MCF 10A (cell line): ENCODE results near the gene RPS24. TPM values are rescaled to one million over a fixed set of nuclear protein-coding genes. Genes with fewer than 3 reads are reported as not detected.
"Not testable (repeated sequence)": the region's sequence is repeated elsewhere in the genome, so short reads cannot be mapped to it uniquely, and the experiment has no call there.

Experiments
- BruUV-seq: library from RNA; stranded (reverse); fragments of 400-500 nt; replicated peaks from 2 replicates; lab custom pipeline; 2021; lab: Mats Ljungman, UMichigan
- CTCF ChIA-PET: fragments of 300-600 bp; sonication (Branson Sonifier 250); formaldehyde crosslinking; extraction: SDS; loops from one replicate; lab custom pipeline; 2021; ENCODE audit warnings: antibody characterized with exemption, inconsistent platforms; lab: Yijun Ruan, JAX
- POLR2A ChIA-PET: fragments of 300-600, 350-650 bp; sonication (Branson Sonifier 250); formaldehyde crosslinking; extraction: SDS; loops from one replicate; lab custom pipeline; 2020; ENCODE audit warnings: antibody characterized with exemption, inconsistent platforms; lab: Yijun Ruan, JAX
- DNase-seq: peaks from one replicate; pipeline ENCODE4 v3.0.0-alpha.2; 2018; ENCODE audit not compliant: unreplicated experiment
- H3K27ac Mint-ChIP-seq: one replicate; pipeline ENCODE4 v1.8.0; 2022; ENCODE audit warnings: mild to moderate bottlenecking, low read depth, mixed read lengths; ENCODE audit not compliant: unreplicated experiment
- H3K27me3 Mint-ChIP-seq: one replicate; pipeline ENCODE4 v1.8.0; 2022; ENCODE audit warnings: mixed read lengths; ENCODE audit not compliant: insufficient read depth, unreplicated experiment
- H3K36me3 Mint-ChIP-seq: one replicate; pipeline ENCODE4 v1.8.0; 2022; ENCODE audit warnings: mild to moderate bottlenecking, moderate library complexity, mixed read lengths; ENCODE audit not compliant: insufficient read depth, unreplicated experiment
- H3K4me1 Mint-ChIP-seq: one replicate; pipeline ENCODE4 v1.8.0; 2022; ENCODE audit warnings: mixed read lengths; ENCODE audit not compliant: insufficient read depth, unreplicated experiment
- H3K4me3 Mint-ChIP-seq: one replicate; pipeline ENCODE4 v1.8.0; 2022; ENCODE audit warnings: mild to moderate bottlenecking, moderate library complexity, mixed read lengths; ENCODE audit not compliant: unreplicated experiment
- H3K9me3 Mint-ChIP-seq: one replicate; pipeline ENCODE4 v1.8.0; 2022; ENCODE audit warnings: mixed read lengths; ENCODE audit not compliant: unreplicated experiment
- intact Hi-C: fragments of 100-400 bp; cut with micrococcal nuclease; formaldehyde crosslinking; loops from 2 replicates; pipeline ENCODE4 v1.14.1; 2022
- total RNA-seq: library from RNA; stranded (reverse); gene quantifications from 2 replicates; pipeline ENCODE4 v1.2.3, GENCODE V29; 2022
- TF ChIP-seq, protein P1 (sequence below): fragments of 200-600 bp; IDR thresholded peaks from one replicate; pipeline ENCODE4 v1.8.0; 2022; ENCODE audit warnings: antibody characterized with exemption, mild to moderate bottlenecking; ENCODE audit not compliant: unreplicated experiment

The RPS24 gene
- total RNA-seq, 1 experiment from 2014 or later = 2,288 TPM

DNA sequence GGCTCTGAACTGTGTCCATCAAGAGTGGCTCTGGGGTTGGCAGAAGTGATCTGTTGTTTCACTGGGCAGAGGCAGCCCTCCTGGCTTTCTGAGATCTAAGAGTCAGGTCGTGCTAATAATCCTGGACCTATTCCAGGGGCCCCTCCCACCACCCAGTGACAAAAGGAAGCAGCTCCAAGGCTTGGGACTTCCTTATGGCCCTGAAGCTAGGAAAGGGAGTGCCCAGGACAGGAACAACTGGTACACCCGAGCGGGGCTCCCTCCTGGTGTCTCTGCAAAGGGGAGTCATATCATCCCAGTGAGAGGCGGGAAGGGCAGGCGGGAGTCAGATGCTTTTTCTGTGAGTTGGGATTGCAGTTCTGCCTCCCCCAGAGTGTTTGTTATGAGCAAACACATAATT, 32.3 kb downstream of the RPS24 start:
- no peaks in the 10 kb centered on the region for H3K4me1 Mint-ChIP-seq
- H3K9me3 Mint-ChIP-seq = no peaks in the 10 kb centered on the region
- ChIA-PET POLR2A (interaction anchor here (0.6 kb wide), 1 partner anchor 32 kb away, joined by 3 read pairs; no protein-coding TSS in a partner anchor), CTCF (interaction anchor here (0.8 kb wide), 1 partner anchor 19 kb away, joined by 3 read pairs; no protein-coding TSS in a partner anchor)
- DNase-seq = no peak
- peaks cover 26% of the 10 kb centered on the region for H3K27me3 Mint-ChIP-seq
- no TSS peak for BruUV-seq
- H3K27ac Mint-ChIP-seq = no peak overlapping the region
- no peak overlapping the region for H3K4me3 Mint-ChIP-seq
- no peaks in the 10 kb centered on the region for H3K36me3 Mint-ChIP-seq
- TF ChIP-seq, protein P1, sequence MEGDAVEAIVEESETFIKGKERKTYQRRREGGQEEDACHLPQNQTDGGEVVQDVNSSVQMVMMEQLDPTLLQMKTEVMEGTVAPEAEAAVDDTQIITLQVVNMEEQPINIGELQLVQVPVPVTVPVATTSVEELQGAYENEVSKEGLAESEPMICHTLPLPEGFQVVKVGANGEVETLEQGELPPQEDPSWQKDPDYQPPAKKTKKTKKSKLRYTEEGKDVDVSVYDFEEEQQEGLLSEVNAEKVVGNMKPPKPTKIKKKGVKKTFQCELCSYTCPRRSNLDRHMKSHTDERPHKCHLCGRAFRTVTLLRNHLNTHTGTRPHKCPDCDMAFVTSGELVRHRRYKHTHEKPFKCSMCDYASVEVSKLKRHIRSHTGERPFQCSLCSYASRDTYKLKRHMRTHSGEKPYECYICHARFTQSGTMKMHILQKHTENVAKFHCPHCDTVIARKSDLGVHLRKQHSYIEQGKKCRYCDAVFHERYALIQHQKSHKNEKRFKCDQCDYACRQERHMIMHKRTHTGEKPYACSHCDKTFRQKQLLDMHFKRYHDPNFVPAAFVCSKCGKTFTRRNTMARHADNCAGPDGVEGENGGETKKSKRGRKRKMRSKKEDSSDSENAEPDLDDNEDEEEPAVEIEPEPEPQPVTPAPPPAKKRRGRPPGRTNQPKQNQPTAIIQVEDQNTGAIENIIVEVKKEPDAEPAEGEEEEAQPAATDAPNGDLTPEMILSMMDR = no peak
- intact Hi-C loops = no loop called here

DNA sequence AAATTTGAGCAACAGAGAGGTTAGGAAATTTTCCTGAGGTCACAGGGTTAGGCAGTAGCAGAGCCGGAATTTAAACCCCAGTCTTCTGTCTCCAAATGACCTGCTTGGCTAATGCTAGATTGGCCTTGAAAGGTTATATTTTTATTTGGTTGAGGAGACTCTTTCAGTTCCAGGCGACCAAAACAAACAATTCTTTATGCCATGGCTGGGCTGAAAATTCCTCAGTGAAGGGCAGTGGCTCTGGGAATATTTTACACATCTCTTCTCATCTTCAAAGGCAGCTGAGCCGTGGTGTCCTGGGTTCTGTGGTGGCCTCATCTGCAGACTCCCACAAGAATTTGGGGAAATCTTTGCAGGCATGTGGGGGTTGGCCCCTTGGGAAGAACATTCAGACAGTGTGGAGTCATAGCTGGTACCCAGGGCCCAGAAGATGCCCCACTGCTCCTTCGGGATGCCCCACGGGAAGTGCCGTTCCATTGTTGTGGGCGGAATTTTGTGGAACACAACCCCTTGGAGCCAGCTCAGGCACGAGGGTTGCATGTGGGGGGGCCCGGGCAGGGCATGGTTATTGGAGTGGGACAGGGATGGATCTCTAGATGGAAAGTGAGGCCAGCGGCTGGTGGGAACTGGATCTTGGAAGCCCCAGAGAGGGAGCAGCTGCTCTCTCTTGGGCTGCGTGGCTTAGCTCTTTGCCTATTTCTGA, 33.2 kb downstream of the RPS24 start:
- TF ChIP-seq, protein P1 = no peak
- intact Hi-C loops = no loop called here
- no peak overlapping the region for H3K27ac Mint-ChIP-seq
- peaks cover 19% of the 10 kb centered on the region for H3K27me3 Mint-ChIP-seq
- no peaks in the 10 kb centered on the region for H3K36me3 Mint-ChIP-seq
- ChIA-PET POLR2A (no interaction called here), CTCF (interaction anchor here (0.8 kb wide), 1 partner anchor 19 kb away, joined by 3 read pairs; no protein-coding TSS in a partner anchor)
- no peaks in the 10 kb centered on the region for H3K4me1 Mint-ChIP-seq
- no peak overlapping the region for H3K4me3 Mint-ChIP-seq
- no TSS peak for BruUV-seq
- no peak for DNase-seq
- no peaks in the 10 kb centered on the region for H3K9me3 Mint-ChIP-seq

DNA sequence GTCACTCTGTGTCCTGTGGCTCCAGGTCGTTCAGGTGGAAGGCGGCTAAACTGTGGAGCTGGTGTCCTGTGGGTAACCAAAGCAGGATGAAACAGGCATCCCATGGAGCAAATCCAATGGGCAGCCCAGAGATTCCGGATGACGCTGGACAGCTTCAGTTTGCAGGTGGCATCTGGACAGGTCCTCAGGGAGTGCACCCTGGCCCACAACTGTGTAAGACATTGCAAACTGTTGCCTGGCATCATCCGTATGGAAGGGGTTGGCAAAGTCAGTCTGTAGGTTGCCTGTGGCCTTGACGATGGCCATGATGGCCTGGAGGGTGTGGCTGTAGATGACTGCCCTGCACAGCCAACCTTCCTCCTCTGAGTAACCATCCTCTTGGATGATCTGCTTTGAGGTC, 35.5 kb downstream of the RPS24 start:
- Mint-ChIP-seq H3K4me3 (no peak overlapping the region), H3K27me3 (no peaks in the 10 kb centered on the region), H3K4me1 (no peaks in the 10 kb centered on the region), H3K27ac (no peak overlapping the region), H3K36me3 (no peaks in the 10 kb centered on the region), H3K9me3 (no peaks in the 10 kb centered on the region)
- intact Hi-C loops = no loop called here
- DNase-seq = no peak
- TF ChIP-seq, protein P1 = no peak
- CTCF ChIA-PET = interaction anchor here (0.6 kb wide), 1 partner anchor 767 kb away, joined by 3 read pairs; no protein-coding TSS in a partner anchor
- POLR2A ChIA-PET = no interaction called here
- no TSS peak for BruUV-seq

DNA sequence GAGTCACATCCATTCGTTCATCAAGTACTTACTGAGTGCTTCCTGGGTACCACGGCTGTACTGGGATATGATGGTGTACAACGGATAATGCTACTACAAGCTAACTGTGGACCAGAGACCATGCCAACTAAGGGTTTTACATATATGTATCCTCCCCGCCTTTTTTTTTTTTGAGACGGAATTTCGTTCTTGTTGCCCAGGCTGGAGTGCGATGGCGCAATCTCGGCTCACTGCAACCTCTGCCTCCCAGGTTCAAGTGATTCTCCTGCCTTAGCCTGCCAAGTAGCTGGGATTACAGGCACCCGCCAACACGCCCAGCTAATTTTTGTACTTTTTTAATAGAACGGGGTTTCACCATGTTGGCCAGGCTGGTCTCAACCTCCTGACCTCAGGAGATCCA, 36.4 kb downstream of the RPS24 start:
- H3K4me1 Mint-ChIP-seq, BruUV-seq, intact Hi-C loops, H3K36me3 Mint-ChIP-seq, H3K4me3 Mint-ChIP-seq, DNase-seq, H3K9me3 Mint-ChIP-seq, POLR2A ChIA-PET, H3K27me3 Mint-ChIP-seq, H3K27ac Mint-ChIP-seq: not testable (repeated sequence)
- CTCF ChIA-PET = interaction anchor here (1.0 kb wide), 1 partner anchor 23 kb away, joined by 4 read pairs; no protein-coding TSS in a partner anchor
